SIG-M5 treated with dmso at 0.1 percent for 504 hours (cell line): ENCODE results near the gene CMTM3.
"Not testable (repeated sequence)": the region's sequence is repeated elsewhere in the genome, so short reads cannot be mapped to it uniquely, and the experiment has no call there.

Experiments used
- DNase-seq: peaks from one replicate; lab custom pipeline; 2025; ENCODE audit not compliant: unreplicated experiment; lab: John Stamatoyannopoulos, UW

The CMTM3 gene

GRCh38 chr16:66608241-66609138 is 4.0 kb downstream of the CMTM3 start:
- peak; percentile 77 for DNase-seq

GRCh38 chr16:66609139-66609510 is 4.6 kb downstream of the CMTM3 start:
- DNase-seq = no peak

GRCh38 chr16:66610111-66610820 is 5.8 kb downstream of the CMTM3 start:
- DNase-seq = no peak

- not testable (repeated sequence) for DNase-seq
Observed at GRCh38 chr16:66611911-66612310, 7.4 kb downstream of the CMTM3 start.

GRCh38 chr16:66612422-66612821 is 7.9 kb downstream of the CMTM3 start:
- DNase-seq = no peak

GRCh38 chr16:66614161-66614802 is 9.8 kb downstream of the CMTM3 start:
- DNase-seq = no peak

- DNase-seq = no peak
Observed at GRCh38 chr16:66616169-66616568, 11.7 kb downstream of the CMTM3 start.

- peak; percentile 14 for DNase-seq
Observed at GRCh38 chr16:66616592-66616991, 12.1 kb downstream of the CMTM3 start.

- no peak for DNase-seq
Observed at GRCh38 chr16:66617010-66617434, 12.5 kb downstream of the CMTM3 start.

GRCh38 chr16:66617728-66618127 is 13.2 kb downstream of the CMTM3 start:
- no peak for DNase-seq

- no peak for DNase-seq
Observed at GRCh38 chr16:66618588-66619375, 14.3 kb downstream of the CMTM3 start.

GRCh38 chr16:66619534-66620428 is 15.3 kb downstream of the CMTM3 start:
- peak; percentile 48 for DNase-seq

GRCh38 chr16:66620429-66620795 is 15.9 kb downstream of the CMTM3 start:
- no peak for DNase-seq

GRCh38 chr16:66621973-66622372 is 17.5 kb downstream of the CMTM3 start:
- DNase-seq = no peak

- DNase-seq = no peak
Observed at GRCh38 chr16:66622863-66623262, 18.4 kb downstream of the CMTM3 start.

GRCh38 chr16:66623755-66624154 is 19.3 kb downstream of the CMTM3 start:
- DNase-seq = no peak

- DNase-seq = not testable (repeated sequence)
Observed at GRCh38 chr16:66627611-66628378, 23.3 kb downstream of the CMTM3 start.

GRCh38 chr16:66629856-66630255 is 25.4 kb downstream of the CMTM3 start:
- no peak for DNase-seq

GRCh38 chr16:66630561-66631260 is 26.2 kb downstream of the CMTM3 start:
- DNase-seq = not testable (repeated sequence)
